Activated naive CD4-positive, alpha-beta T cell treated with anti-CD3 and anti-CD28 coated beads, Interleukin-2, amount 50 U/mL, for 72 hours (primary cell): ENCODE data around the gene PAQR4. TPM values are rescaled to one million over a fixed set of nuclear protein-coding genes. Genes with fewer than 3 reads are reported as not detected.

Source experiments
- ATAC-seq, 2 donors: fragments of 150-1000 bp; cut with Tn5 transposase; 2 replicates each; pipeline ENCODE4 v1.10.0; 2021; ENCODE audit warnings: mild to moderate bottlenecking in 2 of 2, moderate library complexity in 2 of 2
- DNase-seq, 2 donors: peaks; one replicate each; pipeline ENCODE4 v3.0.0; 2021 to 2022; ENCODE audit warnings: low spot score in 2 of 2
- H3K27ac Mint-ChIP-seq, 2 donors: one replicate each; pipeline ENCODE4 v1.8.0; 2022; ENCODE audit warnings: mild to moderate bottlenecking in 2 of 2, mixed read lengths in 2 of 2
- H3K36me3 Mint-ChIP-seq, 2 donors: one replicate each; pipeline ENCODE4 v1.8.0; 2022; ENCODE audit warnings: mixed read lengths in 2 of 2
- H3K9me3 Mint-ChIP-seq, 2 donors: one replicate each; pipeline ENCODE4 v1.8.0; 2022; ENCODE audit warnings: mixed read lengths in 2 of 2
- total RNA-seq, 2 donors: library from RNA; stranded (reverse); gene quantifications; one replicate each; pipeline ENCODE4 v1.2.3, GENCODE V29; 2022

The PAQR4 gene
- total RNA-seq, 2 donors from 2014 or later: 24.0 to 31.6 TPM

DNA sequence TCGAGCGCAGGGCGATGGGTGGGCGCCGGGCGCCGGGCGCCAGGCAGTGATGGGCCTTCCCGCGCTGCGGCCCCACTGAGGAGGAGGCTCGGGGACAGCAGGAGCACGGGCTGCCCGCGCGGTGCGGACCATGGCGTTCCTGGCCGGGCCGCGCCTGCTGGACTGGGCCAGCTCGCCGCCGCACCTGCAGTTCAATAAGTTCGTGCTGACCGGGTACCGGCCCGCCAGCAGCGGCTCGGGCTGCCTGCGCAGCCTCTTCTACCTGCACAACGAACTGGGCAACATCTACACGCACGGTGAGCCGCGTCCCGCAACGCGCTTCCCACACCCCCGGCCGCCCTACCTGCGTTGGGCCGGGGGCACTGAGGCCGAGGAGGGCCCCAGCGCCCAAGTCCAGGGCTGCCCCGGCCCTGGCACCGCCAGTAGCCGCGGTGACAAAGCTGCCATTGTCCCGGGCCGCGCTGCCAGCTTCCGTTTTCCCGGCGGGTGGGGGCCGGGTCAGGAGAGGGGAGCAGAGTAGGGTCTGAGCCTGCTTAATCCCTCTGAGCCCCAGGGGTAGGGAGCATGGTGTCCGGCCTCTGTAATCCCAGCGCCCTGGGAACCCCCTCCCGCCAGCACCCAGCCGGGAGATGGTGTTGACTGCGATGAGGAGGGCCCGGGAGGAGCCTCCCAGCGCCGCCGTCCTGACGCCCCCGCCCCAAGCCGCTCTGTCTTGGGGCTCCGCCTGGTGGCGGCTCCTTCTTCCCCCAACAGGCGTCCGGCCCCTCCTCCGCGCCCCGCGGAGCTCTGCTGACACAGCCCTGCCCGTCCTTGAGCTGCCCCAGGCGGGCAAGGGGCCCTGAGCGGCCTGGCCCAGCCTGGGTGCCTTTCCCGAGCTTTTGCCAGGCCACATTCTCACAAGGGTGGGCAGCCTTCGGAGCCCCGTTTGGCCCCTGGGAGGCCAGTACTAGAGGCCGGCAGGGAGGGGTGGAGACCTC is 685 bp downstream of the PAQR4 start:
- peak; percentile 51 to 75 for ATAC-seq
- H3K9me3 Mint-ChIP-seq: no peaks in the 10 kb centered on the region
- peak overlapping the region in 1 of 2 donors; percentile 65 for H3K27ac Mint-ChIP-seq
- DNase-seq: peak; percentile 81 to 89
- peaks cover 0 to 24% of the 10 kb centered on the region in 2 donors for H3K36me3 Mint-ChIP-seq

DNA sequence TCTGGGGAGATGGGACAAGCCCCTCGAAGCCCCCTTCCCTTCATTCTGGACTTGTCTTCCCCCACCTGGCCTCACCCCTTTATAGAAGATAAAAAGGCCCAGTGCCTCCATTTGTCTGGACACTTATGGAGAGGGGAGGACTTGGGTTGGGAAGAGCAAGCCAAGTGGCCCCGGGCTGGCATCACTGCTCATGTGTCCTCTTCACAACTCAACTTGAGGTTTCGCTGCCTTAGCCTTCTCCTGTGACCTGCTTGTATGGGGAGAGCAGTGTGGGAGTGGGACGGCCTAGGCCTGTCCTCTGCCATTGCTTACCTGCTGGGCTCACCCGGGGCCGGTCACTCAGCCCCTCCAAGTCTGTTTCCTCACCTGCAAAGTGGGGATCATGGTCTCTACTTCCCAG is 1.4 kb downstream of the PAQR4 start:
- H3K9me3 Mint-ChIP-seq: no peaks in the 10 kb centered on the region
- H3K27ac Mint-ChIP-seq: peak overlapping the region in 1 of 2 donors; percentile 65
- peaks cover 0 to 24% of the 10 kb centered on the region in 2 donors for H3K36me3 Mint-ChIP-seq
- ATAC-seq (no peak), DNase-seq (no peak)

DNA sequence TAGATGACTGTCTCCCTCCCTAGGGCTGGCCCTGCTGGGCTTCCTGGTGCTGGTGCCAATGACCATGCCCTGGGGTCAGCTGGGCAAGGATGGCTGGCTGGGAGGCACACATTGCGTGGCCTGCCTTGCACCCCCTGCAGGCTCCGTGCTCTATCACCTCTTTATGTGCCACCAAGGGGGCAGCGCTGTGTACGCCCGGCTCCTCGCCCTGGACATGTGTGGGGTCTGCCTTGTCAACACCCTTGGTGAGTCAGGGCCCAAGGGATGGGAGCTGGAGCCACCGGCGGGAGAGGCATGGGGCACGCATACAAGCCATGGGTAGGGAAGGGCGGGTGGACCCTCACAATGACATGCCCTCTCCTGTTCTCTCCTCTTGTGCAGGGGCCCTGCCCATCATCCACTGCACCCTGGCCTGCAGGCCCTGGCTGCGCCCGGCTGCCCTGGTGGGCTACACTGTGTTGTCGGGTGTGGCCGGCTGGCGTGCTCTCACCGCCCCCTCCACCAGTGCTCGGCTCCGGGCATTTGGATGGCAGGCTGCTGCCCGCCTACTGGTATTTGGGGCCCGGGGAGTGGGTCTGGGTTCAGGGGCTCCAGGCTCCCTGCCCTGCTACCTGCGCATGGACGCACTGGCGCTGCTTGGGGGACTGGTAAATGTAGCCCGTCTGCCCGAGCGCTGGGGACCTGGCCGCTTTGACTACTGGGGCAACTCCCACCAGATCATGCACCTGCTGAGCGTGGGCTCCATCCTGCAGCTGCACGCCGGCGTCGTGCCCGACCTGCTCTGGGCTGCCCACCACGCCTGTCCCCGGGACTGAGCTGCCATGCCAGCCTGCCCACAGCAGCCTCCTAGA is 2.2 kb downstream of the PAQR4 start:
- Mint-ChIP-seq H3K9me3 (no peaks in the 10 kb centered on the region), H3K36me3 (peaks cover 6 to 32% of the 10 kb centered on the region in 2 donors), H3K27ac (peak overlapping the region; percentile 65 to 72)
- DNase-seq: no peak
- ATAC-seq: no peak

DNA sequence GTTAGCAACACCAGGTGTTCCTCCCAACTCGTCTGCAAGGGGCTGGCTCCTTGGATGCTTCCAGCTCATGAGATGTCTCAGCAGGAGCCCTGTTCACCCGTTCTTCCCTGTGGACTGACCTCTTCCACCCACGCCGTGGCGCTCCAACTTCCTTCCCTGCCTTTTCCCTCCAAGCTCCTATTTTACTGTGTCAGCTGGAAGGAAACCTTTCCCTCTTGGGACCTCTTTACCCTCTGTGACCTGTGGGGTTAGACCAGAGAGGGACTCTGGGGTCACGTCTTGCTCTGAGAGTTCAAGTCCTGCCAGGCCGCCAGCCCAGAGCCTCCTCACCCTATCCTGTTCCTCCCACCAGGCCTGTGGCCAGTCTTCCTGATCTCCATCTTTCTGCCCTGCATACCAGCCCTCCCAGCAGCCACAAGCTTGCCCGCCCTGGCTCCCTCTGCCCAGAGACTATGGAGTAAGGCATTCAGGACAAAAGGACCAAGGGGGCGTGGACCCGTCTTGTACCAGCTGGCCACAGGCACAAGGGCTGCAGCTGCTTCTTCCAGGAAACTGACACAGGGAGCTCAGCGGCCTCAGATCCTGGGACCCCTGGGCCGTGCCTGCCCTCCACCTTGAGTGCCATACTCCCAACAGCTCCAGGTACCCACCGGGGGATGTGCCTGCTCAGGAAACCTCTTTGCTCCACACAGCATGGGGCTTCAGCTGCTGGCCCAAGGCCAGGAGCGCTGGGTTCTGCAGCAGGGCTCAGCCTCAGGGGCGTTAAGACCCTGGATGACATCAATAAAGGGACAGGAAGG is 3.0 kb downstream of the PAQR4 start:
- peaks cover 6 to 33% of the 10 kb centered on the region in 2 donors for H3K36me3 Mint-ChIP-seq
- ATAC-seq: no peak
- H3K27ac Mint-ChIP-seq: peak overlapping the region; percentile 37 to 65
- no peak for DNase-seq
- H3K9me3 Mint-ChIP-seq: no peaks in the 10 kb centered on the region

DNA sequence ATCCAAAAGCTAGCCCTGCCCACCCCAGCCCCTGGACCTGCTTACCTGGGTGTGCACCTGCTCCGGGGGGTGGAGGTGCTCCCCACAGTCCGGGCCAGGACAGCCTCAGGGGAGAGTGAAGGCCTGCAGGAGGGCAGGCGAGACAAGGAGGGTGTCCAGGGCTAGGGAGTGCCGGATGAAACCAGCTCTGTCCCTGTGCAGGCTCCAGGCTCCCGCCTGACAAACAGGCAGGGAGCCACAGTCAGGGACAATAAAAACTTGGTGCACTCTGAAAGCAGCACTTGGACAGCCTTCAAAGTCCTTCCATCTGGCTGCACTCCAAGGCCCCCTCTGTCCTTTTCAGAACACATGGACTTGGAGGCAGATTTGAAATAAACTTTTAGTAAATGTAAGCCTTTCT is 3.9 kb downstream of the PAQR4 start:
- H3K9me3 Mint-ChIP-seq: no peaks in the 10 kb centered on the region
- peak overlapping the region in 1 of 2 donors; percentile 65 for H3K27ac Mint-ChIP-seq
- ATAC-seq (no peak), DNase-seq (no peak)
- H3K36me3 Mint-ChIP-seq: peaks cover 11 to 36% of the 10 kb centered on the region in 2 donors

DNA sequence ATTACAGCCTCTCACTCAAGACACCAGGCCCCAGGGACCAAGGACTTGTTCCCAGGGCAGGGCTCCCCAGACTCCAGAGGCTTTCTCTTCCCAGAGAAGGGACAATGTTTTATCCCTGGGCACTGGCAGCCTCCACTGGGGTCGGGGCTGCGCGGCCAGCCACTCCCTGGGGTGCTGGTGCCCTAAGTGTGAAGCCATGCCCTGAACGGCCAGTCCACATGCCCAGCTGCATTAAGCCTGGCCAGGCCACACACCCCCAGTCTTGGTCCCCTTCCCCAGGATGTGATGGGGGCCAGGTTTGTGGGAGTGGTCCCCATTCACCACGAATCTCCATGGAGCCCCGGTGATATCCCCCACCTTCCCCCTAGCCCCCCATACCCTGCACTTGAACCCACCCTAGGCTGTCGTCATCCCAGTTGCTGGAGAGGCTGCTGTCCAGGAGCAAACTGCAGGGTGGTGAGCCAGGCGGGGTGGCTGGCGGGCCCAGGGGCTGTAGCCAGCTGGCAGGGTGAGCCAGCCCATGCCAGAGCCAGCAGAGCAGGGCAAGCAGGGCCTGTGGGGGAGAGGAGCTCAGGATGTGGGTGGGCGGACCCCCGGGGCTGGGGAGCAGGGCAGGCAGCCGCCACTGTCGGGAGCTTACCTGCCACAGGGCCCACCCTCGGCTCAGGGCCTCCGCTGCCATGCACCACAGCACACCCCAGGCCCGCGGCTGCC is 4.6 kb downstream of the PAQR4 start:
- DNase-seq (no peak), ATAC-seq (no peak)
- Mint-ChIP-seq H3K9me3 (no peaks in the 10 kb centered on the region), H3K36me3 (peaks cover 12 to 31% of the 10 kb centered on the region in 2 donors), H3K27ac (peak overlapping the region in 1 of 2 donors; percentile 37)

DNA sequence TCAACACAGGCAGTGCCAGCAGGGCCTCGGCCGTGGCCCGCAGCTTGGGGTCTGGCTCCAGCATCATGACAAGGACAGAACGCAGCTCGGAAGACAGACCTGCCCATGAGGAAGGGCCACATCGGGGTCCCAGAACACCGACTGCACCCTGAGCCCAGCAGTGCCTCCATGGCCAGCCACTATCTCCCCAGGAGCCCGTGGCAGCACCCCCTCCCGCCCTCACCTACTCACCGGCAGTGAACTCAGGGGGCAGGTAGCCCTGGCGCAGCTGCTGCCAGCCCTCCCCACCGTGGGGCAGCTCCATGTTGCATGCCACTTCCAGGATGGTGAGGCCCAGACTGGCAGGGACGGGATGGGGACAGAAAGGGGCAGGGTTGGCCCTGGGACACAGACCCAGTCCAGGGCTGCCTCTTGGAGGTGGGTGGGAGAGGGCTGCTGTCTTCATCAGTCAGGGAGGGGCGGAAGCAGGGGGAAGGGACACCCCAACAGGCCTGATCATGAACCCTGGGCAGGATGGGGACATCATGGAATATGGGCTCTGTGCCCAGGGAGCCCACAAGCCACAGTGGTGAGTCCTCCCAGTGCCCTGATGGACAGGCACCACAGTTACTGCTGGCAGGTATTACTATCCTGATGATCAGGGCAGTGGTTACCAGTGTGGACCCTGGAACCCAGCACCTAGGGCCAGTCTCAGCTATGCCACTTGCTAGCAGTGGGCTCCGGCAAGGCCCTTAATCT is 5.3 kb downstream of the PAQR4 start:
- DNase-seq (no peak), ATAC-seq (no peak)
- Mint-ChIP-seq H3K36me3 (peaks cover 15 to 34% of the 10 kb centered on the region in 2 donors), H3K27ac (peak overlapping the region in 1 of 2 donors; percentile 37), H3K9me3 (no peaks in the 10 kb centered on the region)

DNA sequence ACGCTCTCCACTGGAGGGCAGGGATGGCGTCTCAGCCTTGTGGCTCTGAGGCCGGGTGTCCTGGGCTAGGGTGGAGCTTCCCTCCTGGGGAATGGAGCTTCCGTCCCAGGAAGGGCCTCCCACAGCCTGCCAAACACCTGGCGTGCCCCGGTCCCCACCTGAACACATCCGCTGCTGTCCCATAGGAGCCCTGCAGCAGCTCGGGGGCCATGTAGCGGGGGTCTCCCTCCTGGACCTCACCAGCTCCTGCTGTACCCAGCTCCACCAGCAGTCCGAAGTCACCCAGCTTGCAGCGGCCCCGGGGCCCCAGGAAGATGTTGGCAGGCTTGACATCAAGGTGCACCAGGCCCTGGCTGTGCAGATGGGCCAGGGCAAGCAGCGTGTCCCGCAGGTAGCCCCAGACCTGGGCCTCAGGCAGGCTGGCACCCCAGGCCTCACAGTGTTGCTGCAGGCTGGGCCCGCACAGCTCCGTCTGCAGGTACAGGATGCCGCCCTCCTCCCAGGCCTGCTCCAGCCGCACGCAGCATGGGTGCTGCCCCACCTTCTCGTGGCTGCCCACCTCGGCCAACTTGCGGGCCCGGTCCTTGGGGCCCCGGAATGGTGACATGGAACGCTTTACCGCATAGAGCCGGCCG is 6.1 kb downstream of the PAQR4 start:
- Mint-ChIP-seq H3K27ac (no peak overlapping the region), H3K9me3 (no peaks in the 10 kb centered on the region), H3K36me3 (peaks cover 19 to 37% of the 10 kb centered on the region in 2 donors)
- ATAC-seq: no peak
- no peak for DNase-seq

GRCh38 chr16:2976201-2976600 is 7.1 kb downstream of the PAQR4 start:
- Mint-ChIP-seq H3K9me3 (no peaks in the 10 kb centered on the region), H3K27ac (no peak overlapping the region), H3K36me3 (peaks cover 19 to 28% of the 10 kb centered on the region in 2 donors)
- DNase-seq (no peak), ATAC-seq (no peak)

DNA sequence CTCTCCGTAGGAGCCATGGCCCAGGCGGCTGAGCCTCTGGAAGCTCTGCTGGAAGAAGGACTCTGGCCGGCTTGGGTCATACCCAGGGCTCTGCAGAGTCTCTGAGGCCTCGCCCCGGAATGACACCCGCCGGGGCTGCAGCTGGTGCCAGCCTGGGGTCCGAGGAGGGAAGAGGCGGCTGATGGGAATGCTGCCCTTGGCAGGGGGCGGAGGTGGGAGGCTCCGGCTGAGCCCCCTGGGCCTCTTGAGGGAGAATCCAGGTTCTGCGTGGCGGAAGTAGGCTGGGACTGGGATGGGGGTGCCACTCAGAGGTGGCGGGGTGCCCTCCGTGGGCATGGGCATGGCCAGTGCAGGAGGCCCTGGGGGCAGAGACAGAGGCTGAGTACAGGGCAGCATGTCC is 7.5 kb downstream of the PAQR4 start:
- Mint-ChIP-seq H3K36me3 (peaks cover 19 to 28% of the 10 kb centered on the region in 2 donors), H3K9me3 (no peaks in the 10 kb centered on the region), H3K27ac (no peak overlapping the region)
- DNase-seq (no peak), ATAC-seq (no peak)

DNA sequence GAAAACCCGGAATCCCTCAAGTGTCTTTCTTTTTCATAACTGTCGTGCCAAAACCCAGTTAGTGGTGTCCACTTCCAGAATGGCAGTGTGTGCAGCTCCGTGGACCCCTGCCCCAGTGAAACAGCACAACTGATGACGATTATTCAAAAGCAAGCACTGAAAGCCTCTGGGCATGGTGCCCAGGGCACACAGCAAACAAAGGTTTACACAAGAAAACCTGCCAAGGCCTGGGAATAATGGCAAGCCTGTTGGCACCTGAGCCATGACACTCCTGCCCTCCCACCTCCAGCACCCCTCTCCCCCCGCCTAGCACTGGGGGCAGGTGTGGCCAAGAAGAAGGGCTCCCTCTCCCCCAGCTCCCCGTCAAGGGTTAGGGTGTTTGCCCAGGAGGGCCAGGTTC is 8.3 kb downstream of the PAQR4 start:
- ATAC-seq: no peak
- Mint-ChIP-seq H3K36me3 (peaks cover 19 to 23% of the 10 kb centered on the region in 2 donors), H3K9me3 (no peaks in the 10 kb centered on the region), H3K27ac (peak overlapping the region in 1 of 2 donors; percentile 56)
- no peak for DNase-seq

GRCh38 chr16:2979669-2980226 is 10.6 kb downstream of the PAQR4 start:
- DNase-seq (no peak), ATAC-seq (peak; percentile 12 to 38)
- H3K27ac Mint-ChIP-seq: peak overlapping the region; percentile 86 to 89
- peaks cover 19 to 20% of the 10 kb centered on the region in 2 donors for H3K36me3 Mint-ChIP-seq
- no peaks in the 10 kb centered on the region for H3K9me3 Mint-ChIP-seq

GRCh38 chr16:2980227-2981176 is 11.4 kb downstream of the PAQR4 start, which contains the start of gene PKMYT1:
Gene PKMYT1, minus strand, starts transcription at chr16:2980446. Its CDS starts 789 bp downstream, at chr16:2979657.
- DNase-seq (peak; percentile 98), ATAC-seq (peak; percentile 83 to 87)
- H3K36me3 Mint-ChIP-seq: peaks cover 19 to 20% of the 10 kb centered on the region in 2 donors
- H3K27ac Mint-ChIP-seq: peak within 1 kb of the TSS; percentile 86 to 89
- H3K9me3 Mint-ChIP-seq: no peaks in the 10 kb centered on the region
